GM12875 (cell line): ENCODE data around the gene NDUFAF3.

Experiments
- H3K4me3 ChIP-seq: one replicate; pipeline ENCODE4 v1.5.1; 2011; ENCODE audit warnings: low read depth, low read length, control low read depth
- TF ChIP-seq, protein P1 (sequence below): IDR thresholded peaks from 2 replicates; pipeline ENCODE4 v1.5.1; 2011; ENCODE audit warnings: low read depth, mild to moderate bottlenecking, control low read depth, inconsistent platforms, low read length, moderate library complexity, borderline replicate concordance; ENCODE audit not compliant: insufficient read depth

NDUFAF3 gene

DNA sequence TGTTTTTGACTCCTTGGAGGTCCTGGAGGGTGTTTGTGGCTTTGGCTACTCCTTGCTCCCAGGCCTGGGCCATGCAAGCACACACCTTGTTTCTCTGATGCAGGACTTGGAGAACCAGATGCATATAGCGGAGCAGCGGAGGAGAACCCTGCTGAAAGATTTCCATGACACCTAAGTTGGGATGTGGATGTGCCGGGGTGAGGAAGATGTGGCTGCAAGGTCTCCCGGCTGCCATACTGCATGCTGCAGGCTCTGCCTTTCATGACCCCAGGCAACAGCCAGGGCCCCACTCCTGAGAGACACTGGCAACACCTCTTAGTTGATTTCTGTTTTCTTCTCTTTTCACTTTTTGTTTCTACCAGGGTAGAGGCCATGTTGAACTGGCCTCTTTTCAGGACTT lies 38.8 kb upstream of the NDUFAF3 start:
- TF ChIP-seq, protein P1, sequence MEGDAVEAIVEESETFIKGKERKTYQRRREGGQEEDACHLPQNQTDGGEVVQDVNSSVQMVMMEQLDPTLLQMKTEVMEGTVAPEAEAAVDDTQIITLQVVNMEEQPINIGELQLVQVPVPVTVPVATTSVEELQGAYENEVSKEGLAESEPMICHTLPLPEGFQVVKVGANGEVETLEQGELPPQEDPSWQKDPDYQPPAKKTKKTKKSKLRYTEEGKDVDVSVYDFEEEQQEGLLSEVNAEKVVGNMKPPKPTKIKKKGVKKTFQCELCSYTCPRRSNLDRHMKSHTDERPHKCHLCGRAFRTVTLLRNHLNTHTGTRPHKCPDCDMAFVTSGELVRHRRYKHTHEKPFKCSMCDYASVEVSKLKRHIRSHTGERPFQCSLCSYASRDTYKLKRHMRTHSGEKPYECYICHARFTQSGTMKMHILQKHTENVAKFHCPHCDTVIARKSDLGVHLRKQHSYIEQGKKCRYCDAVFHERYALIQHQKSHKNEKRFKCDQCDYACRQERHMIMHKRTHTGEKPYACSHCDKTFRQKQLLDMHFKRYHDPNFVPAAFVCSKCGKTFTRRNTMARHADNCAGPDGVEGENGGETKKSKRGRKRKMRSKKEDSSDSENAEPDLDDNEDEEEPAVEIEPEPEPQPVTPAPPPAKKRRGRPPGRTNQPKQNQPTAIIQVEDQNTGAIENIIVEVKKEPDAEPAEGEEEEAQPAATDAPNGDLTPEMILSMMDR: no peak
- H3K4me3 ChIP-seq: no peak overlapping the region

DNA sequence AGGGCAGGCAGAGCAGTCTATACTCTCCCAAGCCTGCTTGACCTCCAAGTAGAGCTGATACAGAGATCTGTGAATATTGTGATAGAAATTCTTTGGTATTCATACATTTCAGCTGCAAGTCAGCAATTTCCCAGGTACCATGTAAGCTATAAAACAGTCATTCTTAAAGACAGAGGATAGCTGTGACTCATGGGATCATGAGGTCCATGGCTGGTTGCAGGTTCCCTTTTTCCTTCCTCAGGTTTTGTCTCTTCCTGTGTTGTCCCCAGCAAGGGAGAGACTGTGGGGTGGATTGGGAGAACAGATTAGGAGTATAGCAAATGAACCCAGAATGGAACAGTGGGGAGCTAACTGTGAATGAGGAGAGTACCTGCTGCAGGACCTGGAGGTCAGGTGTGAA lies 37.3 kb upstream of the NDUFAF3 start:
- TF ChIP-seq, protein P1: no peak
- no peak overlapping the region for H3K4me3 ChIP-seq

DNA sequence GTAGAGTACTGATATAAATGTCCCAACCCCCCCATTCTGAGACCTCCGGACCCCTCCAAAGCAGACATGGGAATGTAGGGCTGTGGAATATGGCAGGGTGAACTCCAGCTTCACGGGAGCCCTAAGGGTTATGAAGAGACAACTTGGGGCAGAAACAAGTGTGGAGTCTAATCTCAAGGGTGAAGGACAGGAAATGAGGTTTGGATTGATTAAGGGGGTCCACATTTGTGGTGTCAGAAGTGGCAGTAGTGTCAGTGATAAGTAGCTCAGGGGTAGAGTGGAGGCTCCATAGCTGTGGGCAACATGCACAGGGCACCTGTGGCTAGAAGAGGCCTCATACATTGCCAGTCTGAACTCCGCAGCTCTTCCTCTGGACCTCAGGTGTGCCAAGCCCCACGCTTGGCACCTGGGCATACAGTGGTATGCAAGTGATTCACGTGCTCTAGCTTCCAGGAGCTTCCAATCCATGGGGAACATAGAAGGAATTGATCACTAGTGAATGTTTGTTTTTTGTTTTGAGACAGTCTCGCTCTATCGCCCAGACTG lies 36.0 kb upstream of the NDUFAF3 start:
- no peak overlapping the region for H3K4me3 ChIP-seq
- TF ChIP-seq, protein P1: no peak

DNA sequence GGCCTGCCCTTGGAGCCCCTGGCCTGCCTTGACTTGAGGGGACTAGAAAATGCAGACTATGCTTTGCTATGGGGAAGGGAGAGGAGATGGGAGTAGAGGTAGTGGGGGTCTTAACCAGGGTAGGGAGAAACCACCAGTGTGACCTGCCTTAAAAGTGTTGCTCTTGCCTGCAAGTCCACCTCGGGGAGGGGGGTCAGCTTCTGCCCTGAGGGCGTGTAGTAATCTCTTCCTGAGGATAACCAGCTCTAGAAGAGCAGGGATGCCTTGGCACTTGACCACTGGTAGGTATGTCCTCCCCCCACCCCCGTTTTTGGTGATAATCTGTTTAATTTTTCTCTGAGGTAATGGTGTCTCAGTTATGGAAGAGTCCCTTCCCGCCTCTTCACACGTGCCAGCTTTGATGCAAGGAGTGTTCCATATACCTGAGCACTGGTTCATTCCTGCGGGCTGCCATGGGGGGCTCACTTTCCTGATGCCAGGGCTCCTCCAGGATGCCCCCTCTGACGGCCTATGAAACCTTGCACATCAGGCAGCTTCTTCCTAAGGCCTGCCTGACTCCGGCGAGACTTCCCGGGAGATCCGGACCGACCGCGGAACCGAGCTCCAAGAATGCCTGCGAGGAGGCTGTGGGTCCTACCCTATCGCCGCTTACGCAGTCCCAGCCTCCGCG lies 32.7 kb upstream of the NDUFAF3 start:
- H3K4me3 ChIP-seq: peak overlapping the region; percentile 93
- TF ChIP-seq, protein P1: no peak

DNA sequence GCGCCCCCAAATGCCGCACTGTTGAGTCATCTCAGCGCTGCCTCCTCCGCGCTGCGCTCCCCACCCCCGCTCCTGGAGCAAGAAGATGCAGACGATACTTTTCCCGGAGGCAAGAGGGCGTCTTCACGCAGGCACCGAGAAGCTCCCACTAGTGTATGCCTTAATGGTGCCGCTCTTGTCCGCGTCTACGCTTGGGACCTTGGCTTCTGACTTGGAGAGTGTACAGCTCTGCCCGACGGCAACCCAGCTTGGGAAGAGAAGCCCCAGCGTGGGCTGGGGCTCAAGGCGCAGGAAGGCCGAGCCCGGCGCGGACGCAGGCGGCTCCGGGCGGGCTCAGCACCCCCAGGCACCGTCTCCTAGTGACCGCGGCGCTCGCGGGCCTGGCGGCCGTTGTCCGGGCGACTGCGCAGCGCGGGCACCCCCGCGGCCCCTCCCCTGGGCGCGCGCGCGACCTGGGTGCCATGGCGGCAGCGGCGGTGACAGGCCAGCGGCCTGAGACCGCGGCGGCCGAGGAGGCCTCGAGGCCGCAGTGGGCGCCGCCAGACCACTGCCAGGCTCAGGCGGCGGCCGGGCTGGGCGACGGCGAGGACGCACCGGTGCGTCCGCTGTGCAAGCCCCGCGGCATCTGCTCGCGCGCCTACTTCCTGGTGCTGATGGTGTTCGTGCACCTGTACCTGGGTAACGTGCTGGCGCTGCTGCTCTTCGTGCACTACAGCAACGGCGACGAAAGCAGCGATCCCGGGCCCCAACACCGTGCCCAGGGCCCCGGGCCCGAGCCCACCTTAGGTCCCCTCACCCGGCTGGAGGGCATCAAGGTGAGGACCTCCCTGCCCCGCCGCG lies 31.9 kb upstream of the NDUFAF3 start, which contains the start of gene P4HTM:
Gene P4HTM (plus strand): TSS at position 446 of the 840 bp plus-strand sequence. CDS start 16 bp downstream, at position 462.
- TF ChIP-seq, protein P1: no peak
- H3K4me3 ChIP-seq: peak within 1 kb of the TSS; percentile 93

DNA sequence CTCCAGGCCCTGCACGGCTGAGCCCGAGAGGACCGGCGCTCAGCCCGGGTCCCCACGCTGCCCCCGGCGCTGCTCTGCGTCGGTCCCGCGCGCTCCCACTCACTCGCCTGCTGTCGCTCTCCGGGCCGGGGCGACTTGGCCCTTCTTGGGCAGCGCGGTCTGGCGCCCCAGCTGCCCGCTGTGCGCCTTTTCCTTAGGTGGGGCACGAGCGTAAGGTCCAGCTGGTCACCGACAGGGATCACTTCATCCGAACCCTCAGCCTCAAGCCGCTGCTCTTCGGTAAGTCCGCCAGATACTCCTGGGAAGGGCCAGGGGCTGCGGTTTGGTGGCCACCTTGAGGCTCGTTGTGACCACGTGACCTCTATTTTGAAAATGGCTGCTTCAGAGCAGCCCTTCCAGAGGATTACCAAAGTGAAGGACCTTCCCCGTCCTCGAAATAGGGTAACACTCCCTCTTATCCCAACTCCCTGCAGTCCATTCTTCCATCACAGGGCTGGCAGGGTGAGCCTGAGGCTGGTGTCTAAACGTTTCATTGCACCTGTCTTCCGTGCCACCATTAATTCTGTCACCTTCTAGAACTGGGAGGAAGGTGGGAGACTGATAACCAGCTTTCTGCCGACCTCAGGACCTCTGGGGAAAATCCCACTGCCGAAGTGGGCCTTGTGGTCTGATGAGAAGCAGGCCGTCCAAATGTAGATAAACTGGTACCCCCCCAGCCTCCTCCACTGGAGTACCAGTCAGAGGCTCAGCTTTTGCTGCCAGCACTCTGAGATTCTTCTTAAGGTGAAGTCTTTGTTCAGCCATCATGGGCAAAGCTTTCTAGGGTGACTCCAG lies 31.1 kb upstream of the NDUFAF3 start:
- H3K4me3 ChIP-seq: peak overlapping the region; percentile 93
- TF ChIP-seq, protein P1: no peak
